Liver (tissue), 3 donors: Measurements from ENCODE around the gene COL20A1.

Experiments
- EGR1 ChIP-seq, 2 donors: IDR thresholded peaks; 2 replicates each; pipeline ENCODE4 v1.6.1; 2016 to 2018; ENCODE audit warnings: antibody characterized with exemption in 2 of 2, low read depth in 2 of 2
- FOXA1 ChIP-seq: IDR thresholded peaks from 2 replicates; pipeline ENCODE4 v1.6.1; 2016; ENCODE audit warnings: antibody characterized with exemption
- TF ChIP-seq, protein P1 (sequence below): IDR thresholded peaks from 2 replicates; pipeline ENCODE4 v1.6.1; 2016; ENCODE audit warnings: antibody characterized with exemption
- TF ChIP-seq, protein P2 (sequence below): fragments of 150-350 bp; IDR thresholded peaks from 2 replicates; pipeline ENCODE4 v1.5.1; 2017; ENCODE audit warnings: improper control_type of control experiment, low read depth, low read length; ENCODE audit not compliant: missing input control
- TF ChIP-seq, protein P3 (sequence below): IDR thresholded peaks from 2 replicates; pipeline ENCODE4 v1.6.1; 2016; ENCODE audit warnings: antibody characterized with exemption, mild to moderate bottlenecking
- donor health status: healthy.
- donor health status: healthy.

- TF ChIP-seq, protein P1, sequence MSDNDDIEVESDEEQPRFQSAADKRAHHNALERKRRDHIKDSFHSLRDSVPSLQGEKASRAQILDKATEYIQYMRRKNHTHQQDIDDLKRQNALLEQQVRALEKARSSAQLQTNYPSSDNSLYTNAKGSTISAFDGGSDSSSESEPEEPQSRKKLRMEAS: no peak
- TF ChIP-seq, protein P2, sequence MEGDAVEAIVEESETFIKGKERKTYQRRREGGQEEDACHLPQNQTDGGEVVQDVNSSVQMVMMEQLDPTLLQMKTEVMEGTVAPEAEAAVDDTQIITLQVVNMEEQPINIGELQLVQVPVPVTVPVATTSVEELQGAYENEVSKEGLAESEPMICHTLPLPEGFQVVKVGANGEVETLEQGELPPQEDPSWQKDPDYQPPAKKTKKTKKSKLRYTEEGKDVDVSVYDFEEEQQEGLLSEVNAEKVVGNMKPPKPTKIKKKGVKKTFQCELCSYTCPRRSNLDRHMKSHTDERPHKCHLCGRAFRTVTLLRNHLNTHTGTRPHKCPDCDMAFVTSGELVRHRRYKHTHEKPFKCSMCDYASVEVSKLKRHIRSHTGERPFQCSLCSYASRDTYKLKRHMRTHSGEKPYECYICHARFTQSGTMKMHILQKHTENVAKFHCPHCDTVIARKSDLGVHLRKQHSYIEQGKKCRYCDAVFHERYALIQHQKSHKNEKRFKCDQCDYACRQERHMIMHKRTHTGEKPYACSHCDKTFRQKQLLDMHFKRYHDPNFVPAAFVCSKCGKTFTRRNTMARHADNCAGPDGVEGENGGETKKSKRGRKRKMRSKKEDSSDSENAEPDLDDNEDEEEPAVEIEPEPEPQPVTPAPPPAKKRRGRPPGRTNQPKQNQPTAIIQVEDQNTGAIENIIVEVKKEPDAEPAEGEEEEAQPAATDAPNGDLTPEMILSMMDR: no peak
- TF ChIP-seq EGR1 (IDR thresholded peaks at IDR 0.05; ENCODE audit: low read depth in 2 of 2) (no peak), FOXA1 (no peak)
- TF ChIP-seq, protein P3, sequence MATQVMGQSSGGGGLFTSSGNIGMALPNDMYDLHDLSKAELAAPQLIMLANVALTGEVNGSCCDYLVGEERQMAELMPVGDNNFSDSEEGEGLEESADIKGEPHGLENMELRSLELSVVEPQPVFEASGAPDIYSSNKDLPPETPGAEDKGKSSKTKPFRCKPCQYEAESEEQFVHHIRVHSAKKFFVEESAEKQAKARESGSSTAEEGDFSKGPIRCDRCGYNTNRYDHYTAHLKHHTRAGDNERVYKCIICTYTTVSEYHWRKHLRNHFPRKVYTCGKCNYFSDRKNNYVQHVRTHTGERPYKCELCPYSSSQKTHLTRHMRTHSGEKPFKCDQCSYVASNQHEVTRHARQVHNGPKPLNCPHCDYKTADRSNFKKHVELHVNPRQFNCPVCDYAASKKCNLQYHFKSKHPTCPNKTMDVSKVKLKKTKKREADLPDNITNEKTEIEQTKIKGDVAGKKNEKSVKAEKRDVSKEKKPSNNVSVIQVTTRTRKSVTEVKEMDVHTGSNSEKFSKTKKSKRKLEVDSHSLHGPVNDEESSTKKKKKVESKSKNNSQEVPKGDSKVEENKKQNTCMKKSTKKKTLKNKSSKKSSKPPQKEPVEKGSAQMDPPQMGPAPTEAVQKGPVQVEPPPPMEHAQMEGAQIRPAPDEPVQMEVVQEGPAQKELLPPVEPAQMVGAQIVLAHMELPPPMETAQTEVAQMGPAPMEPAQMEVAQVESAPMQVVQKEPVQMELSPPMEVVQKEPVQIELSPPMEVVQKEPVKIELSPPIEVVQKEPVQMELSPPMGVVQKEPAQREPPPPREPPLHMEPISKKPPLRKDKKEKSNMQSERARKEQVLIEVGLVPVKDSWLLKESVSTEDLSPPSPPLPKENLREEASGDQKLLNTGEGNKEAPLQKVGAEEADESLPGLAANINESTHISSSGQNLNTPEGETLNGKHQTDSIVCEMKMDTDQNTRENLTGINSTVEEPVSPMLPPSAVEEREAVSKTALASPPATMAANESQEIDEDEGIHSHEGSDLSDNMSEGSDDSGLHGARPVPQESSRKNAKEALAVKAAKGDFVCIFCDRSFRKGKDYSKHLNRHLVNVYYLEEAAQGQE: no peak
These were observed 14.7 kb downstream of the COL20A1 start for GRCh38 chr20:63307538-63308217.
